ENCODE results near the gene TRMT10A.

The TRMT10A gene

GRCh38 chr4:99563310-99564186 is at the start of gene TRMT10A:
TRMT10A (minus strand) TSS chr4:99564039; CDS start chr4:99559338, 4,701 bp downstream.
- DNase-seq, result peak; percentile 90

- peak; percentile 52 for DNase-seq
Observed at GRCh38 chr4:99612704-99613103, 48.9 kb upstream of the TRMT10A start.

GRCh38 chr4:99612281-99612680 is 48.4 kb upstream of the TRMT10A start:
- no peak for DNase-seq

- no peak for DNase-seq
Observed at GRCh38 chr4:99610605-99611175, 46.9 kb upstream of the TRMT10A start.

- DNase-seq, result no peak
Observed at GRCh38 chr4:99608417-99608816, 44.6 kb upstream of the TRMT10A start.

- no peak for DNase-seq
Observed at GRCh38 chr4:99606716-99607115, 42.9 kb upstream of the TRMT10A start.

- no peak for DNase-seq
Observed at GRCh38 chr4:99594818-99595217, 31.0 kb upstream of the TRMT10A start.

- no peak for DNase-seq
Observed at GRCh38 chr4:99593781-99594641, 30.2 kb upstream of the TRMT10A start.

- no peak for DNase-seq
Observed at GRCh38 chr4:99591757-99592156, 27.9 kb upstream of the TRMT10A start.

GRCh38 chr4:99587803-99588202 is 24.0 kb upstream of the TRMT10A start:
- no peak for DNase-seq

- no peak for DNase-seq
Observed at GRCh38 chr4:99587309-99587708, 23.5 kb upstream of the TRMT10A start.

GRCh38 chr4:99586797-99587196 is 23.0 kb upstream of the TRMT10A start:
- DNase-seq, result no peak

- peak; percentile 53 for DNase-seq
Observed at GRCh38 chr4:99586322-99586721, 22.5 kb upstream of the TRMT10A start.

- no peak for DNase-seq
Observed at GRCh38 chr4:99585516-99585915, 21.7 kb upstream of the TRMT10A start.

GRCh38 chr4:99578714-99579113 is 14.9 kb upstream of the TRMT10A start:
- DNase-seq, result no peak

GRCh38 chr4:99574530-99575324 is 10.9 kb upstream of the TRMT10A start, which contains the start of gene MTTP:
MTTP (plus strand) TSS chr4:99574824; CDS start chr4:99574910, 86 bp downstream.
- no peak for DNase-seq

GRCh38 chr4:99573735-99574368 is 10.0 kb upstream of the TRMT10A start:
- no peak for DNase-seq

GRCh38 chr4:99572527-99573240 is 8.8 kb upstream of the TRMT10A start:
- DNase-seq, result no peak

- DNase-seq, result no peak
Observed at GRCh38 chr4:99571883-99572282, 8.0 kb upstream of the TRMT10A start.

- no peak for DNase-seq
Observed at GRCh38 chr4:99564921-99565320, 1.1 kb upstream of the TRMT10A start.

- no peak for DNase-seq
Observed at GRCh38 chr4:99552872-99553271, 11.0 kb downstream of the TRMT10A start.
